Activated CD8-positive, alpha-beta memory T cell treated with anti-CD3 and anti-CD28 coated beads for 24 hours (primary cell): ENCODE results near the gene RXFP3.
"Not testable (repeated sequence)": the region's sequence is repeated elsewhere in the genome, so short reads cannot be mapped to it uniquely, and the experiment has no call there.

ENCODE experiments used
- DNase-seq: peaks from one replicate; pipeline ENCODE4 v3.0.0-alpha.2; 2020

Gene RXFP3

DNA sequence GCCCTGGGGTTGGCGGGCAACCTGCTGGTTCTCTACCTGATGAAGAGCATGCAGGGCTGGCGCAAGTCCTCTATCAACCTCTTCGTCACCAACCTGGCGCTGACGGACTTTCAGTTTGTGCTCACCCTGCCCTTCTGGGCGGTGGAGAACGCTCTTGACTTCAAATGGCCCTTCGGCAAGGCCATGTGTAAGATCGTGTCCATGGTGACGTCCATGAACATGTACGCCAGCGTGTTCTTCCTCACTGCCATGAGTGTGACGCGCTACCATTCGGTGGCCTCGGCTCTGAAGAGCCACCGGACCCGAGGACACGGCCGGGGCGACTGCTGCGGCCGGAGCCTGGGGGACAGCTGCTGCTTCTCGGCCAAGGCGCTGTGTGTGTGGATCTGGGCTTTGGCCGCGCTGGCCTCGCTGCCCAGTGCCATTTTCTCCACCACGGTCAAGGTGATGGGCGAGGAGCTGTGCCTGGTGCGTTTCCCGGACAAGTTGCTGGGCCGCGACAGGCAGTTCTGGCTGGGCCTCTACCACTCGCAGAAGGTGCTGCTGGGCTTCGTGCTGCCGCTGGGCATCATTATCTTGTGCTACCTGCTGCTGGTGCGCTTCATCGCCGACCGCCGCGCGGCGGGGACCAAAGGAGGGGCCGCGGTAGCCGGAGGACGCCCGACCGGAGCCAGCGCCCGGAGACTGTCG is 976 bp downstream of the RXFP3 start:
- no peak for DNase-seq

DNA sequence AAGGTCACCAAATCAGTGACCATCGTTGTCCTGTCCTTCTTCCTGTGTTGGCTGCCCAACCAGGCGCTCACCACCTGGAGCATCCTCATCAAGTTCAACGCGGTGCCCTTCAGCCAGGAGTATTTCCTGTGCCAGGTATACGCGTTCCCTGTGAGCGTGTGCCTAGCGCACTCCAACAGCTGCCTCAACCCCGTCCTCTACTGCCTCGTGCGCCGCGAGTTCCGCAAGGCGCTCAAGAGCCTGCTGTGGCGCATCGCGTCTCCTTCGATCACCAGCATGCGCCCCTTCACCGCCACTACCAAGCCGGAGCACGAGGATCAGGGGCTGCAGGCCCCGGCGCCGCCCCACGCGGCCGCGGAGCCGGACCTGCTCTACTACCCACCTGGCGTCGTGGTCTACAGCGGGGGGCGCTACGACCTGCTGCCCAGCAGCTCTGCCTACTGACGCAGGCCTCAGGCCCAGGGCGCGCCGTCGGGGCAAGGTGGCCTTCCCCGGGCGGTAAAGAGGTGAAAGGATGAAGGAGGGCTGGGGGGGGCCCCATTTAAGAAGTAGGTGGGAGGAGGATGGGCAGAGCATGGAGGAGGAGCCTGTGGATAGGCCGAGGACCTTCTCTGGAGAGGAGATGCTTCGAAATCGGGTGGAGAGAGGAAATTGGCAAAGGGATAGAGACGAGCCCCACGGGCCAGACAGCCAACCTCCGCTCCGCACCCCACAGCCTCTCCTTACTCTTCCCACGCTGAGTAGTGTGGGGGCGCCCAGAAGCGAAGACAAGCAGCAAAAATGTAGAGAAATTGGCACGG is 1.7 kb downstream of the RXFP3 start:
- no peak for DNase-seq

DNA sequence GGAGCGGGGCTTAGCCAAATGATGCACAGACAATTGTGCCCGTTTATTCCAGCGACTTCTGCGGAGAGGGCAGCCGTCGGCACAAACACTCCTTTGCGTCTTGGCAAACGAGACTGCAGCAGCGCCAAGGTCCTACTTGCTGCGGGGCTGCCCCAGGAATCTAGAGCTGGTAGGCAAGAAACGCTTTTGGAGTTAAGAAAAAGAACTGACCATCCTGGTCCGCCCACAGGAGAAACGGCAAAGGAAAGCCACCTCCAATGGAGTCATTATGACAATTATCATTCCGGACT is 2.3 kb downstream of the RXFP3 start:
- no peak for DNase-seq

DNA sequence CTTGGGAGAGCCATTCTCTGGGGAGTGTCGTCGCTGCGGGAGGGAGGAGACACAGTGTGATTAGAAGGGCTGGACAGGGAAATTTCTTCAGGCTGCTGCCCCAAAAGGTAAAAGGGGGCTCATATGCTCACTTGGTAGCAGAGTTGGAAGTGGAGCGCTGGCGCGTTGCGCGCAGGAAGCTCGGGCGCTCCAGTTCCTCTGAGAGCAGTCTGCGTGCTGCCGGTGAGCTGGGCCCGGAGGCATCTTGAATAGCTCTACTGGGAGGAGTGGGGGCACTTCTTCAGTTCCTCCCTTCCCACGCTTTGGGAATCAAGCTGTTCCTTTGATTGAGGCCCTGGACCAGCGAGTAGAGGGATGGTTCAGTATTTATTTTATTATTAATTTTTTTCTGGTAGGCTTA is 2.7 kb downstream of the RXFP3 start:
- no peak for DNase-seq

DNA sequence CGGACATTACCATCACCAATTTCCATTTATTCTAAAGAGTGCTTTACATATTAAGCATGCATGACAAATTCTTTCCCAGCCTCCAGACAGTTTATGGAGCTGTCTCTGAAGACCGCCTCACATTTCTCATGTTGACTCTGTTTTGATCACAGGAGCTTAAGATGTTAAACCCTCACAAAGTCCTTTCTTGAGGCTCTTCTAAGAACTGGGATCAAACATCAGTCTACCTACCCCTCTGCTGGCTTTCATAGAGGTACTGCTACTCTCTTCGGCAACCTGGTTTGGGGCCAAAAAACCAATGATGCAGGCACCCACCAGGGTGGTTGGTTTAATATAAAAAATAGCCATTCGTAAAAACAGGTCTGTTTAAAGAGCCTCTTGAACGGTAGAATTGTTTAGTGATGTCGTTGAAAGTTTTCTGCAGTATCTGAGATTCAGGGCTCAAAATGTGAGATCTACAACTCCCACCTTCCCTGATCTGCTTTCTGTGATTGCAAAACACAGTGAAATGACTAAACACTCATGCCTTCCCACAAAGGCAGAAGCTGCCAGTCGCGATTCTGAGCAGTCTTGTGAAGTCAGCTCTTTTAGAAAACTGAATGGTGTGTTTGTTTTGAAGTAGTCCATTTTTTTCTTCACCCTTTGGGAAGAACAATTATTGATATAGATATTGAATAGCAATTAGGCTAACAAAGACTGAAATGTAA is 3.5 kb downstream of the RXFP3 start:
- DNase-seq, result no peak

DNA sequence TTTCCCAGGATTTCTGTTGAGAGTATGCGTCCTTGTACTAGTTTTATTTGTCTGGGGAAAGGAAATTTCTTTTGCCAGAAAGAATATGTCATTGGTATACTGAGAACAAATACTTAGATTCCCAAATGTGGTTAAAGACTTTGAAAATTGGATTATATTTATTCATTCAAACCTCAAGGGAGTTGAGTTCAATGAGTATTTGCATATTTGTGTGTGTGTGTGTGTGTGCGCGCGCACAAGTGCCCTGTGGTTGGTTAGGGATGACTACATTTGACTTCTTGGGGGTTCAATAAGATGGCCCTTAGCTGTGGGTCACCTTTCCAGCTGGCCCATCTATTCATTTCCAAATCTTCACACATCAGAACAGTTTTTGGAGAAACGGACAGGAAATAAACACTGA is 4.9 kb downstream of the RXFP3 start:
- no peak for DNase-seq

DNA sequence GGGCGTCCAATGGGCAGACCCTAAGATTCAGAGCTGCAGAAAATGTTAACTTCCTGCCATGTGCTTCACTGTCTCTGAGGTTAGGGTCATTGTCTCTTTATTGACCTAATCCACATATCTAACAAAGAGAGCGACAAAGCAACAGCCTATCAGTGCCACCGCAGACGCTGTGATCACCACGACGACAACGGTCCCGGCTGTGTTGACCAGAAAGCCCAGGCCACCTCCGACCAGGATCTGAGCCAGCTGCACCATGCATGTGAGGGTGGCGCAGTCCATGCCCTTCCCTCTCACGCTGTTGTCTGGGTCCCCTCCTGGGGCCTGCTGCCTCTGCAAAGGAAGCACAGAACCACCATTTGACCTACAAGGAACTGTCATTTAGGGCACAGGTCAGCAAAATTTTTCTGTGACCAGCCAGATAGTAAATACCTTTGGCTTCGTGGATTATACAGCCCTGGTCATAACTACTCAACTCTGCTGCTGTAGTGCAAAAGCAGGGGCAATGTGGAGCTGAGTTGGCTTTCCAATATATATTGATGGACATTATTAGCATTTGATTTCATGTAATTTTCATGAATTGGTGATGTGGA is 8.5 kb downstream of the RXFP3 start:
- no peak for DNase-seq

DNA sequence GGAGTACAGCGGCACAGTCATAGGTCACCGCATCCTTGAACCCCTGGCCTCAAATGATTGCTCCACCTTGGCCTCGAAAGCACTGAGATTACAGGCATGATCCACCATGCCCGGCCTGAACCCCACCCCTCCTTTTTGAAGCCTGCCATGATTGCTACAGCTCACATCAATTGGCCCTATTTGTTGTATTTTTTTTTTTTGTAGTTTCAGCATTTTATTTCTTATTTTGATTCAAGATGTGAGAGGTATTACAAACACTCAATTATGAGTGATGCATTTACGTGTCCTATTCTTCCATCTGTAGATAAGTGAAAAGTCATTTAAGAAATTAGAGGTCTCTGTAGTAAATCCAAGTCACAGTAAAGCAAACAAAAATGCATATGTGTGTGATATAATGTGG is 16.0 kb downstream of the RXFP3 start:
- DNase-seq, result not testable (repeated sequence)

DNA sequence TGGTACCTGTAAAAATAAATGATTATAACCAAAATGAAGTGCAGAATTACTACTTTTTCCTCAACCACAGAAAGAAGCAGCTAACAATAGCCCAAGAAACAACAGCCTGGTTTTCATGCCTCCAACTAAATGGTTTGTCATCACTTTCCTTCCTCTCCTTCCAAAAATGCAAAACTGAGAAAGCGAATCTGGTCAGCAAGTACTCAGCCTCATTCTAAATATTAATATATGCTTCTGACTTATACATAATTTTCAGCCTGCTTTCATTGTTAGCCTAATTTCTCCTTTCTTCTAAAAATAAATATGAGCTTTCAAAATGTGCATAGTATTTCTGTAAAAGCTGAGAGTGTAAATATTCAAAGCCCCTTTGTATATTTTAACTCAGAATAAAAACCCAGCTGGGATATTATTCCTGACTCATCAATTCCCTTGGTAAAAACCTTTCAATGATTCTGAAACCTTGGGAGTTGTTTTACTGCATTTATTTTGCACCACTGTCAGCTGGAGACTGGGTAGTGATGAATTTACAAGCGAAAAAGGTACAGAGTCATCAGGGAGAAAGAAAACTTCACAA is 21.5 kb downstream of the RXFP3 start:
- DNase-seq, result no peak

DNA sequence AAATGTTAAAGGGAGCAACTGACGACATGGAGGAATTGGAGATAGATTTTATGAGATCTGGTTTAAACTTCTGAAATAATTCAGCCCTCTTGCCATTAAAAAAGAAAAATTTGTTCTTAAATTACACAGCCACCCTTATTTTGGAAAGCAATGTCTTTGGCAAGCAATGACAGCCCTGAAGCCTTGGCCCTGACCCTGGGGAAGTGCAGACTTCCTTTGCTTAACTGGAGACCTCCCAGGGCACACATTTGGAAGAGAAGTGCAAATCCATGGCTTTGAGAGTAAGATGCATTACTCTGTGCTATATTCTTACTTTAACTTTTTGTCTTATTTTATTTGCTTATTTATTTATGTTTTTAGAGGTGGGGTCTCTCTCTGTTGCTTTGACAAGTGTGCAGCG is 22.0 kb downstream of the RXFP3 start:
- no peak for DNase-seq

DNA sequence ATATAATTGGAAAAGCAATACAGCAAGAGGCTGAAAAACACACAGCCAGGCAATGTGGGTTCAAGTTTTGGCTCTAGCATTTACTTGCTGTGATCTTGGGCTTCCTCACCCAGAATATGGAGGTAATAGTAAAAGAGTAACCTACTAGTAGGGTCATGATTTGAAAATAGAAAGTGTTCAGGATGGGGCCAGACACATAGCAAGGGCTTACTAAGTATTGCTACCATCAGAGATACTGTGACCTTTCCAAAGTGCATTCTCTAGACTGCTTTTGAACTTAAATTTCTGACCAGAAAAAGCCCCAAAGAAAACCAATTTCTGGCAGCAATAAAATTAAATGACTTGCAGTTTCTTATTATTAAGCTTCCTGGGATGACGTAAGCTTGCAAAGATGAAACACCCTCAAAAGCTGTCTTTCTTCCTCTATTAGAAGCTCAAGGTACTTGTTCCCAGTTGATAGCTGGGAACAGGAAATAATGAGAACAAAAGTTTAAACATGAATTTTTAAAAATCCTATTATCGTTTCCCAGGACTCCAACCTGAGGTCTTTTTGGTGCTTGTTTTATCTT is 28.0 kb downstream of the RXFP3 start:
- DNase-seq, result no peak

DNA sequence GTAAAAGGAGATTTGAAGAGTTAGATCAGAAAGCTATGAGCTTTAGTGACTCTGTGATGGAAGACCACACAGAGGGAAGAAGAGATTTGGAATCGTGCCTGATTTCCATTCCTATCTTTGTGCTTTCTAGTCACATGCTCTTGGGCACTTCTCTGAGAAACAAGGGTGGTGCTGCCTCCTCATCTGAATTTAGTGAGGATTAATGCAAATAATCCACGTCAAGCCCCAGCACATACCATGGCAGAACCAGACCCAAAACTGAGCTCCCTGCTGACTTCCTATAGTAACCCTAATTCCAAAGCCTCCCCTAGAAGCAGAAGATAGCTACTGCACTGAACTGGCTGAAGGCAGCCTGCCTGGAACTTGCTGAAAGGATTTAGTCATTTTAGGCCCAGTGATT is 30.6 kb downstream of the RXFP3 start:
- DNase-seq, result no peak

DNA sequence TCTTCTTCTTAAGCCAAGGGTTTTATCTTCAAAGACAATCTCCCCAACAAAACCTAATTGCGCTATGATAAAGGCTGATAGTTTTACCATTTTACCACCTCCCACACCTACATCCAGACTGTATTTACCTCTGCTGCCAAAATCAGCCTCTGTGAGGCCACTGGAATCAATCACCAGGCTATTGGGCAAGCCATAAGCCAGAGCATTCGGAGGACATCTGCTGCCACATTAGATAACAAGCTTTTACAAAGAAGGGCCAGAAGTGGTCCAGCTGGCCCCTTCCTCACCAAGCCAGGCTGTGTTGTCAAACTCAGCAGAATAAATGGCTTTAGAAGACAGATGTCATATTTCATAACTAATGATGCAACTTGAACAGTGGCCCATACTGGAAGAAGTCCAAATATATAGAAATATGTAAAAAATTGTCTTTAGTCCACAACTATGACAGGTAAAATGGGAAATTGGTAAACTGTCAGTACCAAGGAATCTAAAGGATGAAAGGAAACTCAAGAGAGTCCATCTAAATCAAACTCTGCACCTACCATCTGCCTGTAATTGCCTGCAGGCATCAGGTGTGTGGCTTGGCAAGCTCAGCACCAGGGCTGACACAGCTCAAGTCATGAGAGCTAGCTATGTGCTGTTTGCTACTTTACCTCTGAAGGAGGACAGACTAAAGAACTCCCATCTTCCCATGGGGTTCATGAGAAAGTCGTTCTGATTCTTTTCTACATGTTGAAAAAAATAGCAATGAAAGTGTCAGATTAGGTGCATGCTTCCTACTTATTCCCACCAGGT is 32.2 kb downstream of the RXFP3 start:
- DNase-seq, result no peak

DNA sequence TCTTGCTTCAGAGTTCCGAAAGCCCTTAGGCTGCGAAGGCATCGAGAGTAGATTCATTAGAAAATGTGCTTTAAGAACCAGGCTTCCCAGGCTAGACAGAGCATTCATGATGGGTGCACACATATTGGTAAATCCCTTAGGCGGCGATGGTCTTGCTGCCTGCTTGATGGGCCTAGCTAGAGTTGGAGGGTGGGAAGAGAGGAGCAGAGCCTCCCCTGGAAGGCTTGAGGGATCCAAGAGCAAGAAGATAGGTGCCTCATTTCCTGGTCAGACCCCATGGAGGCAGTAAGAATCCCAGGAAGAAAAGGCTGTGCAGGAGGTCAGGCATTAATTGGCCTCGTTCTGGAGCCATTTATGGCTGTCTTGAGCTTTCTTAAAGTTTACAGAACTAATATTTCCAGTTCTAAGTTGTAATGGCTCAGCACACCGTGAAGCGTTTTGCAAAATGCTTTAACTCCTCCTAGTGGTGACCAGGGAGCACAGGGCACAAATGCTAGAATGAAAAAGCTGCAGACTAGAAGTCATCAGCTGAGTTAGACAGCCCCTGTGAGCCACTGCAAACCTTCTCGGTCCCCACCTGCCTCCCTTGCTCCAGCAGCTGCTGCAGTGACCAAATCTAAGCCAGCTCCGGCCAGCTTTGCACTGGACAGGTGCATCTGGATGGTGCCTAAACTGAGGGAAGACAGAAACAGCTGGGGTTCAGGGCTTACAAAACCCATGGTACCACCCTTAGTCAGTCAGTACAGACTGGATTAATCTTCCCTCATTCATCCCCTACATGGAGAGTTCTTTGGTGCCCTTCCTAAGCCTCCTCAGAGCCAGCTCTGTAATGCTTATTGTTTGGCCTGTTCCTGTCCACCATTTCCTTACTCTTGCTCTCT is 33.6 kb downstream of the RXFP3 start:
- no peak for DNase-seq

DNA sequence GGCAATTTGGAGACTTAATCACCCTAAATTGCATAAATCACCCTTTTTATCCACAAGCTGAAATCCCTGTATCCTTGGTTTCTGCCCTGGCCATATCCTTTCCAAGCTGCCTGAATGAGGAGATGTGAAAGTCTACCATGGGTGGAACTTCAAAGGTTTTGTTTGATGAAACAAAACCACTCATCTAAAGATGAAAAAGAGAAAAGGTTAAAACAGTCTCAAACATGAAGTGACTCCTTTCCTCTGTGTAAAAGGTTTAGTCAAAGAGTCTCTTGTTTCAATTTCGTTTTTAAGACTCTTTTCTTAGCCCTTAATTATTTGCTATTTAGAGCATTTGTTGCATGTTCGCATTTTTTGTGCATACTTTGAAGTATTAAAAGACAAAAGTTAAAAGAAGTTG is 37.1 kb downstream of the RXFP3 start:
- DNase-seq, result no peak

DNA sequence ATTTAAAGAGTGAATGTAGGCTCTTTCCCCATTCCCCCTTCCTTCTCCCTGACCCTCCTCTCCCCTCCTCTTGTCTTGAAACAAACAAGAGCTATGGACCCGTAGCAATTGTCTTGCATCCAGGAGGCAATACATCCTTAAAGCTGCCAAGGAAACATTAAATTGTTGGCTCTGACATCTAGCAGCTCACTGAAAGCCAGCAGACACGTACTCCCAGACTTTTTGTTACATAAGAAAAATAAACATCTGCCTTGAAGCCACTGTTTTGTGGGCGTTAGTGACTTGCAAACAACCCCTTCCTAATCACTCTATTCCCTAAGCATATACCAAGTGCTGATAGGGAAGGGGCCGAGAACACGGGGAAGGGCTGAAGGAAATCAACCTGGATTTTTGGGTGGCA is 39.7 kb downstream of the RXFP3 start:
- no peak for DNase-seq

DNA sequence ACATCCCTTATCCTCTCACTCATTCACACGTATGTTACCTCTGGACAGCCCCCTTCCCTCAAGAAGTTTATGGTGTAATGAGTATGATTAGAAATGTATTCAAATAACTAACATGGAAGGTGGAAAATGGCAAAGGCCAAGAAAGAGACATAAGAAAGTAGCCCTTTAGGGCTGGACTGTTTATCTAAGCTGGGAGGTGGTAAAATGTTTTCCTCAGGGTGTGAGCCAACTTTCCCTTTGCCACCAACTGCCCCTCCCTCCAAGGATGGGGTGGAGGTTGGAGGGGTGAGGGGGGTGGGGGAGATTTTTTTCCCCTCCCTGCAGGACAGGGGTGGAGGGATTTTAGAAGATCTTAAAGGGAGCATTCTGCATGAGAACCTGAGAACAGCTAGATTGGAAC is 40.1 kb downstream of the RXFP3 start:
- DNase-seq, result no peak

DNA sequence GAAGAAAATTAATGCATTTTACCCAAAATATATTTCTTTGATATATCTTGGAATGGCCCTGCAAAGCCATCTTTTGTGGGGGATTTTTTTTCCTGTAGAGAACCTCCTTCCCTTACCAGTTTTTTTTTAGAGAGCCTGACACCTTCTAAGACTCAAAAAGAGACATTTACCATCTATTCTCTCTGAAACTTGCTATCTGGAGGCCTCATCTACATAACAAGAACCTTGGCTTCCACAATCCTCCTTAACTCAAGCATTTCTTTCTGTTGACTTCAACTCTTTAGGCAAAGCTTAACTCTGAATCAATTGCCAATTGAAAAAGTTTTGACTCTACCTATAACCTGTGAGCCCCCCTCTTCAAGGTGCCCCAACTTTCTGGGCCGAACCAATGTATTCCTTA is 42.1 kb downstream of the RXFP3 start:
- DNase-seq, result no peak

DNA sequence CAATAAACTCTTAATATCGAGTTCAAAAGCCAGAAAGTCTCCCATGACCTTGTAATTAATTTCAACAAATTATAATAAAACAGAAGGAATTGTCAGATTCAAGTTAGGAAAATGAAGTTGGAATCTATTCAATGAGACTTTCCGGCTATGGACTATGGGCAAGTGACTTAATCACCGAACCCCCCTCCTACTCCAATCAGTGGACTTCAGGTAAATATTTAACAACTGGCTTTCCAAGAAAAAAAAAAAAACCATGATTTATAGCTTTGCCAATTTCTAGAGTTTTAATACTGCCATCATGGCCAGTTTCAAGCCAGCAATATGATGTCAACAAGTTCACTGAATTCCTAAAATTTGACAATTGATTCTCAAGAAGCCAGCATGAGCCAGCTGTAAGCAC is 43.8 kb downstream of the RXFP3 start:
- no peak for DNase-seq

DNA sequence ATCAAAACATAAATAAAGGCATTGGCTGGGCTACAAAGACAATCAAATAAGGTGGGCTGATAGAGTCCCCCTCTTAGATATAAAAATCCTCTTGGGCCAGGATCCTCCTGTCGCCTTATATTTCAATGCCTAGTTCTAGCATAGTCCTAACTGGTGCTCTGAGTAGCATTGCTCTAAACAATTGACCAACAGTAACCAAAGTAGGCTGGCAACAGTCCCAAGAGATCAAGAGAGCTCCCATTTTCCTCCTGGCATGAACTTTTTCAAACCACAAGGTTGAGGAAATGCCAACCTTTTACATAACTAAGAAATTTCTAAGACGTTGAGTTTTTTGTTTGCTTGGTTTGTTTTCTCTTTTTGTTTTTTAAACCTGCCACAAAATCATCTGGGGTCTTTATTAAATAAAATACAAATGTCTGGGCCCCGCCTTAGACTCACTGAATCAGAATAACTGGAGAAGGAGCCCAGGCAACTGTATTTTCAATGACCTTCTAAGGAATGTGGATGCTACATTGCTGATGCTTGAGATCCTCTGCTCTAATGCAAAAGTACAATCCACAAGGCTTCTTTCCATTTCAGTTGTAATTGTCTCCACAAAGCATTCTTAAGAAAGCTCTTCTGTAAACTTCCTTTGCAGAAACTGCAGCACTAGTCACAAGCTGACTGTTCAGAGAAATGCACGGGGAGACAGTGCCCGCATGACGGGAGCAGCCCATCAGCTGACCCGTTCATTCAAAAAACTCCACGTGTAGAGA is 45.4 kb downstream of the RXFP3 start:
- no peak for DNase-seq

DNA sequence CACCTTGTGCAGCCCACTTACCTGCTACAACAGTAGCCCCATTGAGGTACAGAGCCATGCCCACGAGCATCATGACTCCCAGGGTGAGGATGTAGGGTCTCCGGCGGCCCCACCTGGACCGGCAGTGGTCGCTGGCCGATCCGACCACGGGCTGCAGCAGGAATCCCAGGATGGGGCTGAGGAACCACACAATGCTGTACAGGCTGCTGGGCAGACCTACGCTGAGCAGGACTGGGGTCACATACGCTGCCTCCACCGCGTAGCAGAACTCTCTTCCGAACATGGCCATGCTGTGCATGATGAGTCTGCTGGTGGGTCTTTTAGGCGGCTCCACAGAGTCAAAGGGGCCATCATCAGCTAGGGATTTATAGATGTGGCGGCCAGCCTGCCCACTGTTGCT is 48.0 kb downstream of the RXFP3 start:
- no peak for DNase-seq
